Loucy (cell line): Measurements from ENCODE around the gene LDLRAD4.

Source experiments
- H2AFZ ChIP-seq: fragments of 200-600 bp; sonication (generic); 2 replicates; pipeline ENCODE4 v1.6.0; 2016; ENCODE audit warnings: antibody characterized with exemption, mild to moderate bottlenecking, low read length, moderate library complexity
- H3F3A ChIP-seq: fragments of 200-600 bp; 2 replicates; pipeline ENCODE4 v1.6.0; 2016; ENCODE audit warnings: antibody characterized with exemption, low read depth, mild to moderate bottlenecking
- H3K27me3 ChIP-seq: fragments of 200-600 bp; sonication (generic); 2 replicates; pipeline ENCODE4 v1.6.1; 2014; ENCODE audit warnings: low read length, mild to moderate bottlenecking; ENCODE audit not compliant: insufficient read depth, poor library complexity, severe bottlenecking
- H3K36me3 ChIP-seq: fragments of 200-600 bp; sonication (generic); 2 replicates; pipeline ENCODE4 v1.6.1; 2016; ENCODE audit warnings: low read length; ENCODE audit not compliant: insufficient read depth
- H3K4me1 ChIP-seq: fragments of 200-600 bp; sonication (generic); 2 replicates; pipeline ENCODE4 v1.5.1; 2014; ENCODE audit warnings: low read length, mild to moderate bottlenecking; ENCODE audit not compliant: insufficient read depth, poor library complexity, severe bottlenecking
- H3K4me2 ChIP-seq: fragments of 200-600 bp; sonication (generic); 2 replicates; pipeline ENCODE4 v1.6.0; 2014; ENCODE audit warnings: antibody characterized with exemption, low read length, low read depth, mild to moderate bottlenecking; ENCODE audit not compliant: poor library complexity, severe bottlenecking
- H3K4me3 ChIP-seq: fragments of 200-600 bp; sonication (generic); 2 replicates; pipeline ENCODE4 v1.5.1; 2014; ENCODE audit warnings: low read length, mild to moderate bottlenecking, mixed read lengths; ENCODE audit not compliant: poor library complexity, severe bottlenecking
- H3K79me2 ChIP-seq: fragments of 200-600 bp; sonication (generic); 2 replicates; pipeline ENCODE4 v1.6.1; 2014; ENCODE audit warnings: low read length; ENCODE audit not compliant: insufficient read depth
- H3K9ac ChIP-seq: fragments of 200-600 bp; sonication (generic); 2 replicates; pipeline ENCODE4 v1.6.0; 2014; ENCODE audit warnings: mild to moderate bottlenecking, low read depth, low read length, moderate library complexity; ENCODE audit not compliant: poor library complexity, severe bottlenecking
- H3K9me2 ChIP-seq: fragments of 200-600 bp; sonication (generic); replicated peaks from 2 replicates; pipeline ENCODE4 v1.6.1; 2016; ENCODE audit warnings: low read depth, low read length, mixed read lengths
- H3K9me3 ChIP-seq: fragments of 200-600 bp; sonication (generic); 2 replicates; pipeline ENCODE4 v1.6.1; 2014; ENCODE audit warnings: mild to moderate bottlenecking, antibody characterized with exemption, low read length, low read depth; ENCODE audit not compliant: insufficient read depth
- H4K20me1 ChIP-seq: fragments of 200-600 bp; sonication (generic); 2 replicates; pipeline ENCODE4 v1.6.0; 2014; ENCODE audit warnings: antibody characterized with exemption, low read length, mild to moderate bottlenecking; ENCODE audit not compliant: insufficient read depth, poor library complexity, severe bottlenecking
- CTCF ChIP-seq: fragments of 200-600 bp; sonication (generic); conservative IDR thresholded peaks from 2 replicates; pipeline ENCODE4 v1.5.1; 2014; ENCODE audit warnings: mild to moderate bottlenecking, antibody characterized with exemption, low read length
- EZH2phosphoT487 ChIP-seq: fragments of 200-600 bp; IDR thresholded peaks from 2 replicates; pipeline ENCODE4 v1.6.1; 2018; ENCODE audit warnings: antibody characterized with exemption, mild to moderate bottlenecking, moderate library complexity, borderline replicate concordance

LDLRAD4 gene

GRCh38 chr18:13522861-13523660 lies 304.5 kb downstream of the LDLRAD4 start:
- Histone ChIP-seq H2AFZ (no peak overlapping the region), H3K27me3 (no peaks in the 10 kb centered on the region), H3K4me1 (no peaks in the 10 kb centered on the region), H3K9me3 (0 out of 2 replicates have a peak, but pooled peaks cover 6% of the 10 kb centered on the region), H3K36me3 (no peaks in the 10 kb centered on the region; the same call in 1 of the 2 replicates), H4K20me1 (no peaks in the 10 kb centered on the region), H3K4me2 (no peak overlapping the region), H3K9ac (no peak overlapping the region), H3K4me3 (no peak overlapping the region), H3F3A (no peaks in the 10 kb centered on the region), H3K9me2 (no peaks in the 10 kb centered on the region), H3K79me2 (peaks cover 11% of the 10 kb centered on the region; the same call in 1 of the 2 replicates)
- TF ChIP-seq CTCF (peak; percentile 32), EZH2phosphoT487 (no peak)

GRCh38 chr18:13524054-13524453 lies 305.5 kb downstream of the LDLRAD4 start:
- H3K9ac ChIP-seq: no peak overlapping the region
- no peak for TF ChIP-seq EZH2phosphoT487
- no peak for TF ChIP-seq CTCF
- H4K20me1 ChIP-seq: no peaks in the 10 kb centered on the region
- no peak overlapping the region for H3K4me2 ChIP-seq
- no peaks in the 10 kb centered on the region for H3K9me2 ChIP-seq
- no peaks in the 10 kb centered on the region for H3K9me3 ChIP-seq
- no peak overlapping the region for H3K4me3 ChIP-seq
- no peaks in the 10 kb centered on the region for H3F3A ChIP-seq
- H3K36me3 ChIP-seq: no peaks in the 10 kb centered on the region; the same call in 1 of the 2 replicates
- no peaks in the 10 kb centered on the region for H3K4me1 ChIP-seq
- H2AFZ ChIP-seq: no peak overlapping the region
- no peaks in the 10 kb centered on the region for H3K27me3 ChIP-seq
- H3K79me2 ChIP-seq: peaks cover 11% of the 10 kb centered on the region; the same call in 1 of the 2 replicates

GRCh38 chr18:13524811-13525210 lies 306.3 kb downstream of the LDLRAD4 start:
- Histone ChIP-seq H3F3A (no peaks in the 10 kb centered on the region), H3K9me2 (no peaks in the 10 kb centered on the region), H3K9ac (no peak overlapping the region), H3K4me1 (no peaks in the 10 kb centered on the region), H3K4me3 (no peak overlapping the region), H3K9me3 (no peaks in the 10 kb centered on the region), H3K27me3 (no peaks in the 10 kb centered on the region), H3K79me2 (peaks cover 11% of the 10 kb centered on the region; the same call in 1 of the 2 replicates), H3K4me2 (no peak overlapping the region), H4K20me1 (no peaks in the 10 kb centered on the region), H3K36me3 (no peaks in the 10 kb centered on the region), H2AFZ (no peak overlapping the region)
- no peak for TF ChIP-seq EZH2phosphoT487
- TF ChIP-seq CTCF: no peak
